DMS153 treated with DMSO at 0.1 percent for 48 hours (cell line): ENCODE measurements around the gene TESMIN.

Experiments
- DNase-seq: peaks from one replicate; lab custom pipeline; 2025; ENCODE audit not compliant: unreplicated experiment; lab: John Stamatoyannopoulos, UW

Gene TESMIN

DNA sequence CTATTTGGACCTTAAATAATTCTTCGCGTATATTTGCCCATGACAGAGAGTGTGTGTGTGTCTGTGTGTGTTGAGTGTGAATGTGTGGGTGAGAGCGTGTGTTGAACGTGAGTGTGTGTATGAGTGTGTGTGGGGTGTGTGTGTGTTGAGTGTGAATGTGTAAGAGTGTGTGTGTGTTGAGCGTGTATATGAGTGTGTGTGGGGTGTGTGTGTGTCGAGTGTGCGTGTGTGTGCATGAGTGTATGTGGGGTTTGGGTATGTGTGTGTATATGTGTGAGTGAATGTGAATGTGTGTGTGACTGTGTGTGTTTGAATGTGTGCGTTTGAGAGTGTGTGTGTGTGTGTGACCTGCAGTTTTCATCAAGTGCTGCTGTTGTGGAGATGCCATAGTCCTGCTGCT is 40.2 kb downstream of the TESMIN start:
- no peak for DNase-seq

DNA sequence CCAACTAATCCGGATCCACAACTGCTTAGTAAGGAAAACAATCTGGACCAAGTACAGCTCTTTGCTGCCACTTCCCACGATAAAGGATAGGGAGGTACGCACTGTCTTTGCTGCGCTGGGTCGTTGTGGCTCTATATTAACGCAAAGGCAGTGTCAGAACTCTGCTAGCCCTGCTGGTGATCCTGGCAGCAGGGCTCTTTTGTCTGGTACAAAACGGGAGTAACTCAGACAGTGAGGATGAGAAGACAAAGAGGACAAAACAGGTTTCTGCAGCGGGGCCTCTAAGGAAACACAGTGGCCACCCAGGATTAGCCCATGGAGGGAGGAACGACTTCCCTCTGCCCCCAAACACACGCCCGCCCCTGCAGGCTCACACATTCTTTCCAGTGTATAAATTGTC is 40.9 kb downstream of the TESMIN start:
- no peak for DNase-seq

DNA sequence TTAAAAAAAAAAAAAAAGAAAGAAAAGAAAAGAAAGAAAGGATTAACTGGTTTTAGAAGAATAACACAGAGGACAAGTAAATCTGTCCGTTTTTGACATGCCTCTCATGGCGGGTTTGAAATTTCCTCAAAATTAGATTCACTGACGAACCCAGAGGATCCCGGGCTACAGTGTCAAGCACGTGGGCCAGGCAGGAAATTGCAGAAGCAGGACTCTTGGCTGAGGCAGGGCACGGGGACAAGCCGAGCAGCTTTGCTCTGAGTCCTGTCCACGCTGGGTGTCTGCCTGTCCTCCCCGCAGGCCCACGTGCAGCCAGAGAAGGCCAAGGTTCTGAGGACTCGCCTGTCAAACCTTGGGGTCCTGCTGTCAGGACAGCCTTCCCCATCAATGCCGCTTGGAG is 42.3 kb downstream of the TESMIN start:
- DNase-seq, result no peak

DNA sequence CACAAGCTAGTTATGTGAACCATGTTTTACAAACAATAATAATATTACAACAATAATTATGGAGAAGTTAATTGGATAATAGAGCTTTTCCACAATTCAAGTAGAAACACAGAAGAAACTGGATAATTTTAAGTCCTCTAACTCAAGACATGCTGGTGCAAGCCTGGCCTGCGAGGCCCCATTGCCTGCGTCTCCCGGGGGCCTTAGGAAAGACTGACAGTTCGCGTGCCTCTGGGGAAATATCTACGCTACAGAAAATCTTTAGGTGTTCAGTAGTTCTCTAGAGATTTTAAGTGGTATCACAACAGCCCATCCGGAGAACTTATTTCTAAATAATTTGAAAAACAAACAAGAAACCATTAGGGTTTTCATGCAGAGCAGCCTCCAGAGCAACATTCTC is 43.8 kb downstream of the TESMIN start:
- no peak for DNase-seq

DNA sequence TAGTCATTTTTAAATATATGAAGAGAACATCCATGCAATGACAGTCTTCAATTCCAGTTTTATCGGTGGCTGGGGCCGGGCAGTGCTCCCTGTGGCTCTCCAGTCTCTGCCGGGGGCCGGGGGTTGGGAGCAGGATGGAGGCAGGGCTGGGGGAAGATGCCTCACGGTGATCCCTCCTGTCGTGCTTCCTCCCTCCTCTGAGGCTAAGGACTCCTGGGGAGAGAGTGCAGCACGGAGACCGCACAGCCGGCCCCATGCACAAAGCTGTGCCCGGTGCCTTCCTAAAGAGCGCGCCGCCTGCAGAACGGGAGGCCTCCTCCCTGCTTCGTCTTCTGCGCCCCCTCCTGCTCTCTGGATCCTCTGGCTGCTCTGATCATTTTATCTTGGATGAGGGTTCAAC is 46.4 kb downstream of the TESMIN start:
- DNase-seq, result no peak

DNA sequence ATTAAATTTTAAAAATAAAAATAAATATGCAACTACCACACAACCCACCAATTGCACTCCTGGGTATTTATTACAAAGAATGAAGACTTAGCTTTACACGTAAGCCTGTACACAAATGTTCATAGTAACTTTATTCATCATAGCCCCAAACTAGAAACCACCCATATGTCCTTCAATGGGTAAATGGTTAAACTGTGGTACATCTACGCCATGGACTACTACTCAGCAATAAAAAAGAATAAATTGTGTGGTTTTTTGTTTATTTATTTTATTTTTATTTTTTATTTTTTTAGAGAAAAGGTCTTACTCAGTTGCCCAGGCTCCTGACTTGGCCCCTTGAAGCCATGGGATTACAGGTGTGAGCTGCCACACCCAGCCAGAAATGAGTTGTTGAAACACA is 52.3 kb downstream of the TESMIN start:
- DNase-seq, result no peak

DNA sequence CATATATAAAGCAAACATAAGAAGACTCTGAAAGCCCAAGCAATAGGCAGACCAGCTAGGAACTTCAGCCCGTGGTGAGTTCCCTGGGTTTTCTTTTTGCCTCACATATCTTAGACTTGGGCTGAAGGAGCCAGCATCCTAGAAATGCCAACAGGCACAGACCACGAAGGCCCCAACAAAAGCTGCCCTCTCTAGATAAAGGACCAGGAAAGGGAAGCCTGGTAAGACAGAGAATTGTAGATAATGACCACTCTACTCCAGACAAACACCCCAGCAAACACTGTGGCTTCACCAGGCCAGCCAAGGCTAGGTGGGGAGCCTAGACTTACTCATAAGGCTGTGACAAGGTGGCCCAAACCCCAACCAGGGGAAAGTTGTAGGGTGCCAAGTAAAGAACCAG is 55.8 kb downstream of the TESMIN start:
- DNase-seq, result no peak

DNA sequence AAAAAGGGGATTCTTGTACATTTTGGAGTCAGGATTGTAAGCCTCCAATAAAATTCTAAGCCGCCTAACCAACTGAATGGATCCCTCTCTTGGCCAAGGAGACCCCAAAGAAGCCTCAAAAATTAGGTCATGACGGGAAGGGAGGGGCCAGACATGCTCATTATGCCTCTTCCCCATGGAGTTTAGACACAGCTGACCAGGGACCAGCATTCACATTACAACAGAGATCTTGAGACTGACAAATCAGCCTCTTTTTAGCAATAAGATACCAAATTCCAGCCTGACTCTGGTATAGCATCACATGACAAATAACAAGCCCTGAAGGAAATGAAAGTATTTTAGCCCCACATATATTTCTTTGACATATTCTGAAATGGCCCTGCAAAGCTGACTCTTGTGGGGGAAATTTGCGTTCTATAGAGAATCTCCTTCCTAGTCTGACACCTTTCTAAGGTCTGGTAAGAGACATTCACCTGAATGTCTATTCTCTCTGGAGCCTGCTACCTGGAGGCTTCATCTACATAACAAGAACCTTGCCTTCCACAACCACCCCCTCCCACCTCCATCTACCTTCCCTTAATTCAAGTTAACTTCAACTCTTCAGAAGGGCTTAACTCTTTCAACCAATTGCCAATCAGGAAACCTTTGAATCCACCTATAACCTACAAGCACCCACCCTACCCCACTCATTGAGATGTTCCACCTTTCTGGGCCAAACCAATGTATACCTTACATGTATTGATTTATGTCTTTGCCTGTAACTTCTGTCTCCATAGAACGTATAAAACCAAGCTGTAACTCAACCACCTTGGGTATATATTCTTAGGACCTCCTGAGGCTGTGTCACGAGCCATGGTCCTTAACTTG is 56.7 kb downstream of the TESMIN start:
- DNase-seq, result no peak

DNA sequence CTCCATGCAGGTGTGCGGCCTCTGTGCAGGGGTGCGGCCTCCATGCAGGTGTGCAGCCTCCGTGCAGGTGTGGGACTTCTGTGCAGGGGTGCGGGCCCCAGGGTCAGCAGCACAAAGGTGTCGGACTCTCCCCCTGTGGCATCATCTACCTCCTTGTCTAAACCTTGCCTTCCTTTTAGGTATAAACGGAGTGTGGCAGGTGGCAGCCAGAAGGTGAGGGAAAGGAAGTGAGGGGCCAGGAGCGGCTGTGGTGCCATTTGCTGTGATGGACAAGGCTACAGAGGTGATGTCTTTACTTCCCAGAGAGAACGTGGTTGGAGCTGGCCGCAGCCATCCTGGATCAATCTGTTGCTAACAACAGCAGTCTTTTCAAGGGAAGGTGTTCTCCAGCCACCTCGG is 57.8 kb downstream of the TESMIN start:
- no peak for DNase-seq

DNA sequence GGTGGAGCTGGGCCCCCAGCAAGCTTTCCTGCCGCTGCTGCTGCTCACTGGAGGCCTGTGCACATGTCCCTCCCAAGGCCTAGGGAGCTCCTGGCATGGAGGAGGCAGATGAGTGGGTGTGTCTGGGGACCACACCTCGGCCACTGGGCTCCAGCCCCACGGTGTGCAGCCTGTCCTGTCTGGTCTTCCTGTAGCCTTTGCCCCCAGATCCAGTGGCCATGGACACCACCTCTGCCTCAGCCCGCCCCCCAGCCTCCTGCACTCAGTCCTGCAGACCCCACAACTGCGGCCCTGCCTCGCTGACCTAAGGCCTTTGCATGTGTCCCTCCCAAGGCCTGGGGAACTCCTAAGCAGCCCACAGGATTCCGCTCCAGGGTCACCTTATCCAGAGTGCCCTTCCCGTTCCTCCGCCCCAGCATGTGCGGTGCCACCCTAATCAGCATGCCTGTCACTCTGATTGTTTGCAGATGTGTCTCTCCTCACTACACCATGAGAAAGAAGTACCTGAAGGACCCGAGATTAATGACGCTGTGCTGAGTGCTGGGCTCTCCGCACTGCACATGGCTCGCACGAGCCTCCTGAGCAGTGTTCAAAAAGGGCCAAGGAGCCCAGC is 58.3 kb downstream of the TESMIN start:
- no peak for DNase-seq

DNA sequence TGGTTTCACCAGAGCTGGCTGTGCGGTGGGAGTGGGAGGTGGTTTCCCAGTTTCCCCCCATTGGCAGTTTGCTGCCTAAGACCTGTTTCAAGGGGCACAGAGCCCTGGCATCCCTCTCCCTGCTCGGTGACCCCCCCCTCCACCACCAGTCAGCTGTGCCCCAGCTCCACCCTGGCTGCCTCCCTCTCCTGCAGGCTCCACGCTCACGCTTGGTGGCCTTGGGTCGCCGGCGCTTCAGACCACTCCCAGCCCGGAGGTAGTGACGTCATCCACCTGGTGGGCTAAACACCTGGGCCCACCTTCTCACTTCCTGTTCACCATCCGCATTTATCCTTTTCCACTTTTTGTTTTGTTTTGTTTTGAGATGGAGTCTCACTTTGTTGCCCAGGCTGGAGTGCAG is 59.2 kb downstream of the TESMIN start:
- DNase-seq, result no peak

DNA sequence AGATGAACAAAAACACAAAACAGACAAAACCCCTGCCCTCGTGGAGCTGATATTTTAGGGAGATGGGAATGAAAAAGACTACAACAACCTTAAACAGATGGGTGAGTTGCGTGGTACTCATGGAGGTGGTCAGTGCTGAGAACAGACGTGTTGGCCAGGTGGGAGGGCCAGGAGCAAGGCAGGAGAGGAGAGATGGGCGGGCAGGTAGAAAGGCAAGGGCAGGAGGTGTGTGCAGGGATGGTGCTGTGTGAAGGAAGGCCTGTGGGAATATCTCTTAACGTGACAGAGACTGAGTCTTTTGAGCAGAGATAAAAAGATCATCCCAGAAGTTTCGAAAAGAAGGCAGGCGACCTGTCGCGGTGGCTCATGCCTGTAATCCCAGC is 59.9 kb downstream of the TESMIN start:
- DNase-seq, result no peak

DNA sequence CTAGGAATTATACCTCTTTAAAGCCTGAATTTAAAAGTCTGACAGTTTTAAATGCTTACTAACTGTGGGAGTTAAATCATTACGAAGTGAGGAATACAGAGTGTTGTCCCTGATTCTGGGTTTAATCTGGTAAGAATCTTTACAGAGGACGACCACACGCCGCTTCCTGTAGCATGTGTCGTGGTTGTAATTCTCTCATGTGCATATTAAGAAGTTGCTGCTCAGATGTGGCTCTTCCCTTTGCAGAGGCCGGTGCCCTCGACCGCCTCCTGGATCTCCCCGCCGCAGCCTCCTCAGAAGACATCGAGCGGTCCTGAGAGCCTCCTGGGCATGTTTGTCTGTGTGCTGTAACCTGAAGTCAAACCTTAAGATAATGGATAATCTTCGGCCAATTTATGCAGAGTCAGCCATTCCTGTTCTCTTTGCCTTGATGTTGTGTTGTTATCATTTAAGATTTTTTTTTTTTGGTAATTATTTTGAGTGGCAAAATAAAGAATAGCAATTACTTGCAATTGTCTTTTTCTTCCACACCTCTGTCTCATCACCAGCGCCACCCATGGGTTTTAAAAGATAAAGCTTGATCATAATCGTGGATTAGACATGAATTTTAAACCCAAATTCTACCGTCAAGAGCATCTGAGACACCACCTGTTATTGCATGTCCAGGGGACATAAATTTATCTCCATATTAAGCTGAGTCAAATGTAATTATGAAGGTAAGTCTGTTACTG is 60.5 kb downstream of the TESMIN start:
- no peak for DNase-seq

DNA sequence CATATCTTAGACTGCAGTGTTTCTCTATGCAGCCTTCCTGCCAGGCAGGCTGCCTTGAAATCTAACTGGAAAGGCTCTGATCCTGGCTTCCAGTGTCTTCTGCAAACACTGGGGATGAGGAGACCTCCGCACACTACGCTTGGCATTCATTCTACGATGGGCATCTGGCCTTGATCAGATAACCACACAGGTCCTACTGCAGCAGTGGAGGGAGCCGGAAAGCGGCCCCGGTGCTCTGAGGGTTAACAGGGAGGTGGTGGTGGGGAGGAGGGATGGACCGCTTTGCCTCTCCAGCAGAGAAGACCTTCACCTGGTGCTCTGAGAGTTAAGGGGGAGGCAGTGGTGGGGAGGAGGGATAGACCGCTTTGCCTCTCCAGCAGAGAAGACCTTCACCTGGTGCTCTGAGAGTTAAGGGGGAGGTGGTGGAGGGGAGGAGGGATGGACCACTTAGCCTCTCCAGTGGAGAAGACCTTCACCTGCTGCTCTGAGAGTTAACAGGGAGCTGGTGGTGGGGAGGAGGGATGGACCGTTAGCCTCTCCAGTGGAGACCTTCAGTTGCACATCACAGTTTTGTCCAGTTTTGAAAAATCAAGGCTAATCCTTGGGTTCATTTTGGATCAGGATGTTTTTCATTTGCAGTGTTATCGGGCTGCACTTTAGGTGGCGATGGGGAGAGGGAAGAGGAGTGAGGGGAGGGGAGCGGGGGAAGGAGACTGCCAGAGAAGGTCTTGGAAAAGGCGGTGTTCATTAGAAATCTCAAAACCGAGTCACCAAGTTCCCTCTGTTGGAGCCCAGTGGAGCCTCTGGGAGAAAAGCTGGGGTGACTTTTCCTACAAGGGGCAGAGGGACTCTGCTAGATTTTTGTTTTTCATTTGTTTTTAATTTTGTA is 61.3 kb downstream of the TESMIN start:
- no peak for DNase-seq

DNA sequence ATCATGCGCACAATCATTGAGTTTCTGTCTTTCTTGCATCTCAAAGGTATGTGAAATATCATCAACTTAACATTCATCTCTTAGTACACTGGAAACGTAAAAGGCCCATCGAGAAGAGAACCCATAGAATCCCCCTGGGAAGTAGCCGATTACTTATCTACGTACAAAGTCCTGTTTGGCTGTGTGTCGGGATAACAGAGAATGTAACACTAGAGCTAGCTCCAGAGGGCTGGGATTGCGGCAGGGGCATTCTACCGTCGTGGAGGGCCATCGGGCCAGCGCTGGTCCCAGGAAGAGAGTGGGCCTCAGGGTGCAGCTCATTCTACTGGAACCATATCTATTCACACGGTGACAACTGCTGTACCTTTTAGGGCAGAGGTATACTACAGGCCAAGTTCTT is 62.4 kb downstream of the TESMIN start:
- DNase-seq, result no peak

DNA sequence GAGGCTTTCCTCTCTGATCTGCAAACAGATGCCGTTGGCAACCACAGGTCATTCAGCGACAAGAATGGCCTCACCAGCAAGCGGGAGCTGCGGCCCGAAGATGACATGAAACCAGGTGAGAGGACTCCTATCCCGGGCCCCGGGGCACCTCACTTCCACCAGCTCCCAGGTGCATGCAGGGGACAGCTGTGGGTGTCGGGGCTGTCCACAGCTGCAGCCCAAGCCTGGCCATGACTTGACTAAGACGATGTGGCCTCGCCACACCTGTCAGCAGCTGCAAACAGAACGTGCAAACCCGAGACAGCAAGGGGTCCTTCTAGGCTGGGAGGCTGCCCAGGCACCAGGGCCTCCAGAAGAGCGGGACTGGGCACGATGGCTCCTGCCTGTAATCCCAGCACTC is 63.3 kb downstream of the TESMIN start:
- DNase-seq, result no peak

DNA sequence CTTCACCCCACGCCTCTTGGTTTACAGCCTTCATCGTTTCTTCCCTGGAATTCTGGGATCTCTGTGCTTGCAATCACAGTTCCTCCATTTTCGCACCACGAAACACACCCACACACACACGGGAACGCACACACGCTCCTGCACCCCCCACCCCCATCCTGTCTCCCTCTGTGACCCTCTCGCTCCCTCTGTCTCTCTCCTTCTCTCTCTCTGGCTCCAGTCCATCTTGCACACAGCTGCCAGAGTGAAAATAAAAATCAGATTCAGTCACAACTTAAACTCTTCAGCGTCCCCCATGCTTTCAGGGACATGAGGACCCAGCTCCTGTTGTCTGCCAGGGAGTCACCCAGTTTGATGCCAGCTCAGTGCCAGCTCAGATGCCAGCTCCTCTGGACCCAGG is 64.0 kb downstream of the TESMIN start:
- no peak for DNase-seq

DNA sequence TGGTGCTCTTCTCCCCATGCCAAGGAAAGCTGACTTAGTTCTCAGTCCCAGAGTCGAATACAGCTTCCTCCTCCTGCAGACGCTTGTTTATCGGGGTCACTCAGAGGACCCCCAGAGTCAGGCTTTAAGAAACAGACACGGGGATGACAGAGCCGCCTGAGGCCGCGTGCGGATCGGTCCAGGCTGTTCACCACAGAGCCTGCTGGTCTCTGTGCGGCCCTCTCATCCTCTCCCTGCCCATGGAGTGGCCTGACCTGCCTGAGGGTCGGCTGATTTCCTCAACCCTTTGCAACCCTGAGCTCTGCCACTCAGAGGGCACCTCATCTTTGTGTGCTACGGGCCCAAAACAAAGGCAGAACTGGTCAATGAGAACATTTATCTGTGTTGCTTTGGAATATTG is 64.8 kb downstream of the TESMIN start:
- no peak for DNase-seq

DNA sequence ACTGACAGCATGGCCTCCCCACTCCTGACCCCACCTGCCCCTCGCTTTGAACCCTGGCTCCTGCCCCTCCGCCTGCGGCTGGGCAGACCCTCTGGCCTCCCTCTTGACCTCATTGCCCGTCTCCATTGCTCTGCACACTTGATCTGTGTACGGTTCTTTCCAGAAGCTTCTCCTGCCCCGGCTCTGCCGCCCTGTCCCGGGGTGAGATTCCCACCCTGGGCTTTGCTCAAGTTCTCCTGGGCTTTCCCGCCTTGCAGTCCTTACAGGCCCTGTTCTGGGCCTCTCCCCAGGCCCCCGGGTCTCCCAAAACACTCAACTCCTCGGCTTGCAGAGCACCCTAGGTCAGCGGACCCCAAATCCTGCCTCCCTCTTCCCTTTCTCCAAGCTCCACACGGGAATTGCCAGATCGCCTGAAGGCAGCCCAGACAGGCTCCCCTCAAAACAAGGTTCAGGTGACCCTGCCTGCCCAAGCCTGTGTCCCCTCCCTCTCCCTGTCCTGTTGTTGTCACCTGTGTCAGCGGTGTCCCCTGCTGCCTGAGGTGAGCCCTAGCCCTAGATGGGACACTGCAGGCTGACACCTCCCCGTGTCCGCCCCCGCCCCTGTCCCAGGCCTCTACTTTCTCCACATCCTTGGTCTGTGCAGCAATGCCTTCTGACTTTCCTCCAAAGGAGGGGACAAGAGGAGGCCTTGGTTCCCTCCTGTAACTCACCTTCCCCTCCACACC is 65.5 kb downstream of the TESMIN start:
- DNase-seq, result no peak
